Nephron (organoid): Measurements from ENCODE around the gene ALX4.
A peak's percentile ranks its signal among the peaks of the same experiment; 100 is the strongest.

ENCODE experiments used
- H3K27ac Mint-ChIP-seq, 3 experiments: 2 replicates each; pipeline ENCODE4 v1.8.0; 2020; ENCODE audit warnings: mixed read lengths in 3 of 3, mild to moderate bottlenecking in 2 of 3, moderate library complexity in 1 of 3
- H3K27me3 Mint-ChIP-seq: 2 replicates; pipeline ENCODE4 v1.8.0; 2021; ENCODE audit warnings: low read depth, mild to moderate bottlenecking, moderate library complexity, mixed read lengths
- H3K36me3 Mint-ChIP-seq: 2 replicates; pipeline ENCODE4 v1.8.0; 2020; ENCODE audit warnings: low read depth, mixed read lengths
- H3K4me1 Mint-ChIP-seq: 2 replicates; pipeline ENCODE4 v1.8.0; 2020; ENCODE audit warnings: mixed read lengths
- H3K4me3 Mint-ChIP-seq, 3 experiments: 2 replicates each; pipeline ENCODE4 v1.8.0; 2020; ENCODE audit warnings: mild to moderate bottlenecking in 3 of 3, mixed read lengths in 3 of 3, moderate library complexity in 2 of 3
- H3K9me3 Mint-ChIP-seq: 2 replicates; pipeline ENCODE4 v1.8.0; 2020; ENCODE audit warnings: mixed read lengths
- TF ChIP-seq, protein P1 (sequence below), 3 experiments: fragments of 200-600 bp; sonication (generic); IDR thresholded peaks; one replicate each; pipeline ENCODE4 v1.5.0; 2021; ENCODE audit warnings: antibody characterized with exemption in 3 of 3; ENCODE audit not compliant: unreplicated experiment in 3 of 3

Gene ALX4

DNA sequence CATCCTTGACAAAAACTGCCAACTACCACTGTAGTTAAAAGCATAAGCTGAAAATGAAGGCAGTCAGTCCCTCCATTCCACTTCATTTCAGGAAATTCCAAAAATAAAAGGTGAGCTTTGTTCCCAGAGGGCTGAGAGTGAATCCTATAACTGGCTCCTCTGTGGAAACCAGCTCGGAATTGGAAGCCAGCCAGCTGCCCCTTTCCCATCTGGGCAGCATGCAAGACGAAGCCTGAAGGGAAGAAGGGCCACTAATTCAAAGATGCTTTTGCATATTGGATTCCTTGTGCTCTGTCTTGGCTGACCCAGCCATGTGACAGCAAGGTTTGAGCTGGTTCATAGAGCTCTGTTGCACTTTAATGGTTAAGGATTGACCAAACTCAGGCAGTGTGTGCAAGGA is 83.4 kb downstream of the ALX4 start:
- Mint-ChIP-seq H3K36me3 (peaks cover 8% of the 10 kb centered on the region), H3K27me3 (no peaks in the 10 kb centered on the region), H3K4me1 (peaks cover 58% of the 10 kb centered on the region), H3K4me3 (no peak overlapping the region), H3K9me3 (no peaks in the 10 kb centered on the region), H3K27ac (no peak overlapping the region)
- TF ChIP-seq, protein P1, sequence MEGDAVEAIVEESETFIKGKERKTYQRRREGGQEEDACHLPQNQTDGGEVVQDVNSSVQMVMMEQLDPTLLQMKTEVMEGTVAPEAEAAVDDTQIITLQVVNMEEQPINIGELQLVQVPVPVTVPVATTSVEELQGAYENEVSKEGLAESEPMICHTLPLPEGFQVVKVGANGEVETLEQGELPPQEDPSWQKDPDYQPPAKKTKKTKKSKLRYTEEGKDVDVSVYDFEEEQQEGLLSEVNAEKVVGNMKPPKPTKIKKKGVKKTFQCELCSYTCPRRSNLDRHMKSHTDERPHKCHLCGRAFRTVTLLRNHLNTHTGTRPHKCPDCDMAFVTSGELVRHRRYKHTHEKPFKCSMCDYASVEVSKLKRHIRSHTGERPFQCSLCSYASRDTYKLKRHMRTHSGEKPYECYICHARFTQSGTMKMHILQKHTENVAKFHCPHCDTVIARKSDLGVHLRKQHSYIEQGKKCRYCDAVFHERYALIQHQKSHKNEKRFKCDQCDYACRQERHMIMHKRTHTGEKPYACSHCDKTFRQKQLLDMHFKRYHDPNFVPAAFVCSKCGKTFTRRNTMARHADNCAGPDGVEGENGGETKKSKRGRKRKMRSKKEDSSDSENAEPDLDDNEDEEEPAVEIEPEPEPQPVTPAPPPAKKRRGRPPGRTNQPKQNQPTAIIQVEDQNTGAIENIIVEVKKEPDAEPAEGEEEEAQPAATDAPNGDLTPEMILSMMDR (IDR thresholded peaks at IDR 0.05; ENCODE audit: unreplicated experiment in 3 of 3): no peak

DNA sequence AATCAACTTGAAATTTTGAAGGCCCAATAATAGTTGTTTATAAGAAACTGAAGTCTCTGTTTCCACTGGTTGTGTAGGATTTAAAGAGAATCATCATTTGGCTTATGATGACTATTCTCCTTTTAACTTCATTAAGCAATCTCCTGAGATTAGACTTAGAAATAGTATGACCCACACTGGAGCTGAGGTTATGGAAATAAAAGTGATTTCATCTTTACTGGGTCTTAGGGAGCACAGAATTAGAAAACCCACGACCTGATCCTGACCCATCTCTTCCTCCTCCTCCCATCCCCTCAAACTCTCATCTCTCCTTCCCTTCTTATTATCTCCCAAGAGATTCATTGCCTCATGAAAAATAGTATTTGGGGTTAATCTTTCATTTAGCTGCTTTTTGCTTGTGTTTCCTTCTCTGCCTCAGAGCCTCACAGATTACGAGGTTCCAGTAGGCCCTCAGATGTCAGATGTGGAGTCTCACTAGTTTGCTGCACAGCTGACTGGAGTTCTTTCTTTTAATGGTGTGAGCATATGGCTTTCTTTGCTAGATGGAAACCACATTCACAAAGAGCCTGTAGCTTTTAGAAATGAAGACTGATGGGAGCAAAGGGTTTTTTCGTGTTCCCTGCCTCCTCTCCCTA is 85.0 kb downstream of the ALX4 start:
- H3K9me3 Mint-ChIP-seq: no peaks in the 10 kb centered on the region
- peaks cover 4% of the 10 kb centered on the region for H3K36me3 Mint-ChIP-seq
- peaks cover 70% of the 10 kb centered on the region for H3K4me1 Mint-ChIP-seq
- peak overlapping the region in 2 of 3 experiments; percentile 22 to 24 for H3K27ac Mint-ChIP-seq
- TF ChIP-seq, protein P1 (IDR thresholded peaks at IDR 0.05; ENCODE audit: unreplicated experiment in 3 of 3): no peak
- H3K27me3 Mint-ChIP-seq: no peaks in the 10 kb centered on the region
- H3K4me3 Mint-ChIP-seq: no peak overlapping the region

DNA sequence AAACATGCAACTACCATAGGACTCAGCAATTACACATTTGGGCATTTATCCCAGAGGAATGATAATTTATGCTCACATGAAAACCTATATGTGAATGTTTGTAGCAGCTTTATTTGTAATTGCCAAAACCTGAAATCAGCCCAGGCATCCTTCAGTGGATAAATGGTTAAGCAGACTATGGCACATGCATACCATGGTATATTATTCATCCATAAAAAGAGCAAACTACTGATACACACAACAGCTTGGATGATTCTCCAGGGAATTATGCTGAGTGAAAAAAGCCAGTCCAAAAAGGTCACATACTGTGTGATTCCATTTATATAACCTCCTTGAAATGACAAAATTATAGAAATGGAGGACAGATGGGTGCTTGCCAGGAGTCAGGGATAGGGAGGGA is 86.7 kb downstream of the ALX4 start:
- H3K36me3 Mint-ChIP-seq: peaks cover 7% of the 10 kb centered on the region
- H3K27me3 Mint-ChIP-seq: no peaks in the 10 kb centered on the region
- H3K9me3 Mint-ChIP-seq: no peaks in the 10 kb centered on the region
- H3K4me1 Mint-ChIP-seq: peaks cover 63% of the 10 kb centered on the region
- H3K27ac Mint-ChIP-seq: no peak overlapping the region
- TF ChIP-seq, protein P1 (IDR thresholded peaks at IDR 0.05; ENCODE audit: unreplicated experiment in 3 of 3): no peak
- H3K4me3 Mint-ChIP-seq: no peak overlapping the region

DNA sequence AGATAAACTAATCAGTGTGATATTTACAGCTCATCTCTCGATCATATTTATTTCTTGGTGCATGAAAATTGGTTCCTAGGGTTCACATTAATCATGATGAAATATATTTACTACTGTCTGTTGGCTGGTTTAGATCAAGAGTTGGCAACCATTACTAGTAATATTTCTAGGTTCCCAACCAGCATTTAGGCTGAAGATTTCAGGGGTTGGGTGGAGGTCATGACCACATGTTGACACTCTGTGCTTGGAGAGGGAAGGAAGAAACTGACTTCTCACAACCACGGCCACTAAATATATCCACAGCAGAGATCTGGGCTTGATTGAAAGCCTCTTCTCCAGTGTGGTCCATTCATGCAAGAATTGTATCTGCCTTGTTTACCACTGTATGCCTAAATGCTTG is 87.9 kb downstream of the ALX4 start:
- TF ChIP-seq, protein P1 (IDR thresholded peaks at IDR 0.05; ENCODE audit: unreplicated experiment in 3 of 3): no peak
- H3K9me3 Mint-ChIP-seq: no peaks in the 10 kb centered on the region
- H3K27me3 Mint-ChIP-seq: no peaks in the 10 kb centered on the region
- no peak overlapping the region for H3K4me3 Mint-ChIP-seq
- H3K4me1 Mint-ChIP-seq: peaks cover 62% of the 10 kb centered on the region
- peak overlapping the region in 2 of 3 experiments; percentile 59 to 75 for H3K27ac Mint-ChIP-seq
- peaks cover 9% of the 10 kb centered on the region for H3K36me3 Mint-ChIP-seq

DNA sequence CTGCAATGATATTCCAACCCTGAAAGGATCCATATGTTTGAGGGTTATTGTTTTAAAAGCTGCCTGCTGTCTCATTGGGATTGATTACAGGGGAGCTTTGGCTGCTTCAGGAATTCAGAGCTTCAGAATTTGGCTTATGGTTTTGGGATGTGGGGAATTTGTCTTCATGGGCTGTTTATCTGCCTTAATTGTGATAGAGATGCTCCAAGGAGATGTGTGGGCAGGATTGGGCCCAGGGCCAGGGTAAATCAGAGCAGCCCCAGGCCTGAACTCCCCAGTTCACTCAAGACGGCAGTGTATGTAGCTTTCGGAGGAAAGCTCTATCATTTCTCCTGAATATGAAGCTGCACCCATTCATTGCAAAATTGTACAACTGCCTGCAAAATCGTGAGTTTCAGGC is 88.5 kb downstream of the ALX4 start:
- Mint-ChIP-seq H3K27ac (peak overlapping the region; percentile 19 to 75 (median 59)), H3K27me3 (no peaks in the 10 kb centered on the region), H3K36me3 (peaks cover 9% of the 10 kb centered on the region), H3K9me3 (no peaks in the 10 kb centered on the region), H3K4me3 (peak overlapping the region in 1 of 3 experiments; percentile 12), H3K4me1 (peaks cover 62% of the 10 kb centered on the region)
- TF ChIP-seq, protein P1 (IDR thresholded peaks at IDR 0.05; ENCODE audit: unreplicated experiment in 3 of 3): no peak
